Measurements from ENCODE around the gene NDEL1.

NDEL1 gene

DNA sequence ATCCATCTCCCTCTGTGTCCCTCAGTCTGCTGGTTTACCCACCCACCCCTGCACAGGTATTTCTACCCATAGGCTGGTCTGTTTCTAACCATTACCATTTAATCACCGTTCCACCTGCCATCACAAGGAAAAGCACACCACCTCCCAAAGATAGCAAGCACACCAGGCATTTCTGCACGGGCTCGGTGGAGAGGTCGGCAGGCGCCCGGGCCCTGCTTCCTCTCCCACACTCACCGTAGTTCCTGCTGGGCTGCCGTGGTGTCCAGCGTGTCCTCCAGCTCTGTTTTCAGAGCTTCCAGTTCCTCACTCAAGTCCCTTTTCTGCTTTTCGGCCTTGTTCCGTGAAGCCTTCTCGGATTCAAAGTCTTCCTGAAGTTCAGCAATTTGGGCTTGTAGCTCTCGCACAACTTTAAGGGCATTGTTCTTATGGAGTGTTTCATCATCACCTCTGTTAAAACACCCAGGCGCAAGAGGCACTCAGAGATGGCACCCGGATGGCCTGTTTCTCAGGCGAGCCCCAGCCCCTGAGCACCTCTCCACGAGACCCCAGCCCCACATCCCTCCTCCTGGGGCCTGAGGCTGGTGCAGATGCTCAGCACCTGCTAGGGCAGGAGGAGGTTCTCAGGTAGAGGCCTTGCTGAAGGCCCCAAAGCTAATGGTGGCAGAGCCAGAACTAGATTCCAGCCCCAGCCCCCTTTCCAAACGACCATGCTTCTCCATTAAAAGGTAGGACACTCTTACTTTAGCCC, 69.0 kb downstream of the NDEL1 start:
- DNase-seq (ENCODE audit: low spot score): no peak

DNA sequence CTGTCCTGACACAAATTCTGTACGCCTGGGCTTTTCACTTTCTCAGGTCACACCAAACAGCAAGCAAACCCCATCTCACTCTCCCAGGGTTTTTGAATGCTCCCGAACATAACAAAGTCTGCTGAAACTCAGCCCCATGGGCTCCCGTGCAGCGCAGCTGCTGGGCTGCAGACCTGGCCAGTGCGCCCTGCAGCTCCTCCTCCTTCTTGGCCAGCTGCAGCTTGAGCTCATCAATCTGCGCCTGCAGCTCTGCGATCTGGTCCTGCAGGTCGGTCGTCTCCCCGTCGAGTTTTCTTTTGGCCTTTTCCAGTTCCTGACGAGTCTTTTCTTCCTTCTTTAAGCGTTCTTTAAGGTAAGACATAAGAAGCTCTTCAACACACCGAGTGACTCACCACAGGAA, 70.5 kb downstream of the NDEL1 start:
- no peak for DNase-seq (ENCODE audit: low spot score)

DNA sequence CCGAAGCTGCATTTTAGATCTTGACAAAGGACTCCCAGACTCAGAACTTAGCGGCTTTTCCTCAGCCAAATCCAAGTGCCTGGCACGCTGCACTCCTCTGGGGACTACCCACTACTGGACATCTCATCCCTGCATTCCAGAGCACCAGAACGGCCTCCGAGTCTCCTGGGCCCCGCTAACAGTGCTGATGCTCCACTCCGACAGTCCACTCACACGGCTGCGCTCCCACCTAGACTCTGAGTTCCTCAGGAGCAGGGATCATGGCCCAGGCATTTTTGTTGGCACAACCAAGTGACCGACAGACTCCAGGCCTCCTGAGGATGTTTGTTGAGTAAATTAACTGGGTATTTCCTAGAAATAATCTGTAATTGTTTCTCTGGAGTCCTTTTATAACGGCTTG, 79.1 kb downstream of the NDEL1 start:
- no peak for DNase-seq (ENCODE audit: low spot score)
